Measurements from ENCODE around the gene APEX2.
A peak's percentile ranks its signal among the peaks of the same experiment; 100 is the strongest.

Gene APEX2

GRCh38 chrX:54994668-54995351, 5.4 kb upstream of the APEX2 start:
- no peak for DNase-seq
- H3K4me3 Mint-ChIP-seq: no peak overlapping the region
- ATAC-seq (replicated peaks): no peak
- H3K4me1 Mint-ChIP-seq (ENCODE audit: low read depth in 2 of 2): peaks cover 2 to 3% of the 10 kb centered on the region in 2 donors
- H3K9me3 Mint-ChIP-seq: no peaks in the 10 kb centered on the region
- no peaks in the 10 kb centered on the region for H3K27me3 Mint-ChIP-seq
- peak overlapping the region in 1 of 2 donors; percentile 51 for H3K27ac Mint-ChIP-seq
- H3K36me3 Mint-ChIP-seq (ENCODE audit: insufficient read depth): peaks cover 8% of the 10 kb centered on the region

- DNase-seq (no peak), ATAC-seq (replicated peaks) (no peak)
- H3K4me3 Mint-ChIP-seq: no peak overlapping the region
- H3K27ac Mint-ChIP-seq: no peak overlapping the region
- H3K27me3 Mint-ChIP-seq: no peaks in the 10 kb centered on the region
- H3K36me3 Mint-ChIP-seq (ENCODE audit: insufficient read depth): peaks cover 13% of the 10 kb centered on the region
- peaks cover 7 to 10% of the 10 kb centered on the region in 2 donors for H3K4me1 Mint-ChIP-seq (ENCODE audit: low read depth in 2 of 2)
- H3K9me3 Mint-ChIP-seq: no peaks in the 10 kb centered on the region
Observed at GRCh38 chrX:54995621-54996020, 4.5 kb upstream of the APEX2 start.

GRCh38 chrX:55004231-55004630, 4.1 kb downstream of the APEX2 start:
- peaks cover 11% of the 10 kb centered on the region for H3K36me3 Mint-ChIP-seq (ENCODE audit: insufficient read depth)
- DNase-seq: no peak
- H3K27me3 Mint-ChIP-seq: no peaks in the 10 kb centered on the region
- H3K9me3 Mint-ChIP-seq: no peaks in the 10 kb centered on the region
- peak overlapping the region in 1 of 2 donors; percentile 57 for H3K27ac Mint-ChIP-seq
- H3K4me3 Mint-ChIP-seq: no peak overlapping the region
- ATAC-seq (replicated peaks): no peak
- H3K4me1 Mint-ChIP-seq (ENCODE audit: low read depth in 2 of 2): peaks cover 24 to 32% of the 10 kb centered on the region in 2 donors

- no peaks in the 10 kb centered on the region for H3K27me3 Mint-ChIP-seq
- H3K27ac Mint-ChIP-seq: no peak overlapping the region
- ATAC-seq (replicated peaks) (no peak), DNase-seq (no peak)
- no peak overlapping the region for H3K4me3 Mint-ChIP-seq
- H3K4me1 Mint-ChIP-seq (ENCODE audit: low read depth in 2 of 2): peaks cover 21 to 26% of the 10 kb centered on the region in 2 donors
- H3K9me3 Mint-ChIP-seq: no peaks in the 10 kb centered on the region
- H3K36me3 Mint-ChIP-seq (ENCODE audit: insufficient read depth): peaks cover 5% of the 10 kb centered on the region
Observed at GRCh38 chrX:55005256-55005655, 5.1 kb downstream of the APEX2 start.

- ATAC-seq (replicated peaks): no peak
- Mint-ChIP-seq H3K27me3 (no peaks in the 10 kb centered on the region), H3K36me3 (ENCODE audit: insufficient read depth) (no peaks in the 10 kb centered on the region), H3K9me3 (no peaks in the 10 kb centered on the region), H3K27ac (no peak overlapping the region), H3K4me1 (ENCODE audit: low read depth in 2 of 2) (peaks cover 9 to 13% of the 10 kb centered on the region in 2 donors), H3K4me3 (no peak overlapping the region)
- DNase-seq: no peak
Observed at GRCh38 chrX:55006827-55007621, 6.9 kb downstream of the APEX2 start.

DNA sequence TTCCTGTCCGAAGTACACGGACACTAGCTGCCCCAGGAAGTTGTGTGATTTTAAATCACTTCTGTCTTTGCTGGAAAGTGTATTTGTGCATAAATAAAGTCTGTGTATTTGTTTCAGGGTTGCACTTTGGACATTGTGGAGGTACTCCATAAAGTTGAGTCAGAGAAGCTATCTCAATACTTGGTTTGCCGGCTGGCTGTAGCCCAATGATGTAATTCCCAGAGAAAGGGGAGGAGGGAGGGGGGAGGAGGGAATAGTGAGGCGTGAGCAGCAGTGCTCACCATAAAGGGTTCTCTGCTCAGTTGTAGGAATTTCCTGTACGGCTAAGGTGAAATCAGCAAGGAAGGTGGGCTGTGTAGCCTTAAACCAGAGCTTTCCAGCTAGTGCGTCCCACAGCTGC, 7.5 kb downstream of the APEX2 start:
- H3K9me3 Mint-ChIP-seq: no peaks in the 10 kb centered on the region
- DNase-seq: no peak
- ATAC-seq (replicated peaks): no peak
- H3K27ac Mint-ChIP-seq: no peak overlapping the region
- no peak overlapping the region for H3K4me3 Mint-ChIP-seq
- peaks cover 9 to 13% of the 10 kb centered on the region in 2 donors for H3K4me1 Mint-ChIP-seq (ENCODE audit: low read depth in 2 of 2)
- H3K36me3 Mint-ChIP-seq (ENCODE audit: insufficient read depth): no peaks in the 10 kb centered on the region
- no peaks in the 10 kb centered on the region for H3K27me3 Mint-ChIP-seq

DNA sequence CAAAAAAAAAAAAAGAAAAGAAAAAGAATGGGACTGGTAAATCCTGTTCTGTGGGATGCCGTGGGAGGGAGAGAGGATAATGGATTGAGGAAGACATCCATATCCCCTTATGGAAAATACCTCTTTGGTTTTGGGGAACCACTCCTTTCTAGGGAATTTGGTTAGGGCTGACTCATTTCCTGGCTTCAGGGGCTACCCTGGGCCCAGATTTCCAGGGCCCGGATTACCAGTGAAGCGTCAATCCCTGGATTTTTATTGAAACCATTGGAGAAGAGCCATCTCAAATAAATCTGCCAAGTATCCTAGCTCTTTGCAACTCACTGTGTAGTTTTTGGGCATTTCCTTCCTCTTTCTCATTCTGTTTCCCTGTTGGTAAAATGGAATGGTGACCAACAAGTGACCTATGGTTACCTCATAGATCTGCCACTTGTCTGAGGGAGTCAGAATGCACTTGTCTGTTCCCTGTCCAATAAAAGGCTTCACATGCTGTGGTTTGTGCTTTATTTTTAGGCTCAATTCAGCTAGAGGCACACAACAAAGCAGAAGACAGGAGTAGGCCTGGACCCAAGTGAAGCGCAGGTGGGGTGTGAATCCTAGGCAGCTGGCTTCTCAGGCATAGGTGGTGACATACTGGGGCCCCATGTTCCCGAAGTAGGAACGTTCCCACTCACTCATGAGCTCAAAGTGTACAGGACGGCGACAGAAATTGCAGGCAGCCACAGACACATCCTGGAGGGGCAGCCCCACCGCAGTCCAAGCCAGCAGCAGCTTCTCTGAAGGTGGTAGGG, 8.6 kb downstream of the APEX2 start:
- Mint-ChIP-seq H3K27ac (peak overlapping the region in 1 of 2 donors; percentile 35), H3K4me1 (ENCODE audit: low read depth in 2 of 2) (peaks cover 9% of the 10 kb centered on the region in 2 donors), H3K27me3 (no peaks in the 10 kb centered on the region), H3K36me3 (ENCODE audit: insufficient read depth) (no peaks in the 10 kb centered on the region), H3K9me3 (no peaks in the 10 kb centered on the region), H3K4me3 (no peak overlapping the region)
- no peak for DNase-seq
- no peak for ATAC-seq (replicated peaks)

- H3K36me3 Mint-ChIP-seq (ENCODE audit: insufficient read depth): no peaks in the 10 kb centered on the region
- no peaks in the 10 kb centered on the region for H3K9me3 Mint-ChIP-seq
- H3K27ac Mint-ChIP-seq: no peak overlapping the region
- H3K4me1 Mint-ChIP-seq (ENCODE audit: low read depth in 2 of 2): peaks cover 0 to 5% of the 10 kb centered on the region in 2 donors
- no peaks in the 10 kb centered on the region for H3K27me3 Mint-ChIP-seq
- DNase-seq (no peak), ATAC-seq (replicated peaks) (no peak)
- no peak overlapping the region for H3K4me3 Mint-ChIP-seq
Observed at GRCh38 chrX:55011294-55011693, 11.1 kb downstream of the APEX2 start.

DNA sequence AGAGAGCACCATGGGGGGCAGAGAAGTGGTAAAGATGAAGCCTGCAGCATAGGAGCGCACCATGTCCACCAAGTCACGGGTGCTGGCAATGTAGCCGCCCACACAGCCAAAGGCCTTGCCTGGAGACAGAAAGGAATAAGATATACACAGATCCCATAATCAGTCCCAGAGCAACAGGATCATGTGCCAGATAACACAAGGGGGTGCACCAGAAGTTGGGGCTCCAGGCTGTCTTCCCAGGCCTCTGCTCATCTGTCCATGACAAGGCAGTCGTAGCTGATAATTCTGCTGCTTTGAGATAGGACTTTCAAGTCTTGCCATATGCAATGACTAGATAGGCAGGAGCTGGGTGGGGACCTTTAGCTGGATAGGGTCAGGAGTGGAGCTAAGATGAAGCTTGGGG, 14.7 kb downstream of the APEX2 start:
- H3K4me3 Mint-ChIP-seq: no peak overlapping the region
- no peaks in the 10 kb centered on the region for H3K36me3 Mint-ChIP-seq (ENCODE audit: insufficient read depth)
- no peaks in the 10 kb centered on the region for H3K27me3 Mint-ChIP-seq
- no peak for ATAC-seq (replicated peaks)
- H3K4me1 Mint-ChIP-seq (ENCODE audit: low read depth in 2 of 2): no peaks in the 10 kb centered on the region
- H3K27ac Mint-ChIP-seq: no peak overlapping the region
- no peak for DNase-seq
- H3K9me3 Mint-ChIP-seq: no peaks in the 10 kb centered on the region

DNA sequence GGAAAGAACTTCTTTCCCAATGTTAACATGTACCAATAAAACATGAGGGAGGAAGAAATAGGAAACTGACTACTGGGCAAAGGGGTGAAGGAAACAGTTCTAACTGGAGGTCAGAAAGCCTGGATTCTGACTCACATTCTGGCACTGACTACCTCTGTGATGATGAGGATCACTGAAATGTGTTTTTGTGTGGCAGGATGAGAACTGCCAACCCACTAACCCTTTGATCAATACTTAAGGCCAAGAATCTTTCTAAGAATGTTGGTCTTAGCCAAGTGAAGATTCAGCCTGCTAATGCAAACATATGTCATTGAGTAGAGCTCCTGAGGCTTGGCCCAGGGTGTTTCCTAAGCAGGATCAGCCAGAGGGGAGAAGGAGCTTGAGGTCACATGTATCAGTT, 26.0 kb downstream of the APEX2 start:
- H3K27me3 Mint-ChIP-seq: no peaks in the 10 kb centered on the region
- ATAC-seq (replicated peaks): no peak
- H3K9me3 Mint-ChIP-seq: no peaks in the 10 kb centered on the region
- no peak overlapping the region for H3K4me3 Mint-ChIP-seq
- no peaks in the 10 kb centered on the region for H3K4me1 Mint-ChIP-seq (ENCODE audit: low read depth in 2 of 2)
- H3K27ac Mint-ChIP-seq: no peak overlapping the region
- H3K36me3 Mint-ChIP-seq (ENCODE audit: insufficient read depth): no peaks in the 10 kb centered on the region
- no peak for DNase-seq

- Mint-ChIP-seq H3K36me3 (ENCODE audit: insufficient read depth) (no peaks in the 10 kb centered on the region), H3K4me1 (ENCODE audit: low read depth in 2 of 2) (no peaks in the 10 kb centered on the region), H3K27ac (no peak overlapping the region), H3K27me3 (no peaks in the 10 kb centered on the region), H3K4me3 (no peak overlapping the region), H3K9me3 (no peaks in the 10 kb centered on the region)
- DNase-seq: no peak
- ATAC-seq (replicated peaks): no peak
Observed at GRCh38 chrX:55026840-55027239, 26.7 kb downstream of the APEX2 start.

DNA sequence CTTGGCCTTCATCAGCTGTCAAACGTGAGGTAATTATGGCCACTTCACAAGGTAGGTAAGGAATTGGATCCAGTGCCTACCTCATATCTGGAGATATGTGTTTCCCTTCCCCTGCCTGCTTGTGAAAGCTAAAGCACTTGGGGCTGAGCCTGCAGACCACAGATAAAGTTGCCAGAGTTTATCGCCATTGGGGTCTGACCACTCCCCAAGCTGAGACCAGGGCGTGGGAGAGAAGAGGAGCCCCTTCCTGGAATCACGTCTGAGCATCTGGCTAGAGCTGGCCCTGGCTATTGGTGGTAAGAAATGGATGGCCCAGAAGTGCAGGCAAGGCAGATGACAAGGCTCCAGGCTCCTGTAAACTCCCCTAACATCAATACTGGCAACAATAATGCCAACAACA, 27.9 kb downstream of the APEX2 start:
- DNase-seq: no peak
- Mint-ChIP-seq H3K27ac (no peak overlapping the region), H3K4me3 (no peak overlapping the region), H3K36me3 (ENCODE audit: insufficient read depth) (no peaks in the 10 kb centered on the region), H3K27me3 (no peaks in the 10 kb centered on the region), H3K4me1 (ENCODE audit: low read depth in 2 of 2) (no peaks in the 10 kb centered on the region), H3K9me3 (no peaks in the 10 kb centered on the region)
- no peak for ATAC-seq (replicated peaks)

DNA sequence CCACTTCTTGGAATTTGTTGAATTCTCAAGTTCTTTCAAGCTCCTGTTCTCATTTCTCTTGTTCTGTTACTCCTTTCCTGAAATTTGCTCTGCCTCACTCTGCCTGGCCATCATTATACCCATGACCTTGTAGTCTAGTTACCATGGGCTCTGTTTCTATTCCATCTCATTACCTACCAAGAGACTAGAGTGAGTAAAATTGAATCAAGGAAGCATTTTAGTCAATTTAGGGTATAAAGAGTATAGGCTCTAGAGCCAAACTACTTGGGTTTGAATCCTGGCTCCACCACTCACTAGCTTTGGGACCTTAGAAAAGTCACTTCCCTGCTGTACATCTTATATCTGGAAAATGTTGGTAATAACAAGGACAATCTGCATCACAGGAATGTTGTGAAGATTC, 28.4 kb downstream of the APEX2 start:
- DNase-seq (no peak), ATAC-seq (replicated peaks) (no peak)
- H3K27me3 Mint-ChIP-seq: no peaks in the 10 kb centered on the region
- no peak overlapping the region for H3K4me3 Mint-ChIP-seq
- H3K27ac Mint-ChIP-seq: no peak overlapping the region
- H3K4me1 Mint-ChIP-seq (ENCODE audit: low read depth in 2 of 2): no peaks in the 10 kb centered on the region
- no peaks in the 10 kb centered on the region for H3K9me3 Mint-ChIP-seq
- no peaks in the 10 kb centered on the region for H3K36me3 Mint-ChIP-seq (ENCODE audit: insufficient read depth)

All from effector memory CD8-positive, alpha-beta T cell (primary cell).